Activated T-helper 2 cell treated with anti-CD3 and anti-CD28 coated beads, Interferon-gamma antibody, Interleukin-2, Interleukin-4, amounts not matched to agents 10 μg/mL and 5 μg/mL and 100 μg/mL, durations not matched to agents 14 hours and 24 hours and 36 hours (primary cell): ENCODE results near the gene PCDHGB4. TPM values are rescaled to one million over a fixed set of nuclear protein-coding genes. Genes with fewer than 3 reads are reported as not detected.
"Not testable (repeated sequence)": the region's sequence is repeated elsewhere in the genome, so short reads cannot be mapped to it uniquely, and the experiment has no call there.

ENCODE experiments used
- DNase-seq: peaks from one replicate; pipeline ENCODE4 v3.0.0; 2021; ENCODE audit warnings: low spot score
- H3K27ac Mint-ChIP-seq: one replicate; pipeline ENCODE4 v1.8.0; 2021; ENCODE audit warnings: mixed read lengths
- H3K27me3 Mint-ChIP-seq: one replicate; pipeline ENCODE4 v1.8.0; 2021; ENCODE audit warnings: low read depth, mixed read lengths
- H3K36me3 Mint-ChIP-seq: one replicate; pipeline ENCODE4 v1.8.0; 2021; ENCODE audit warnings: low read depth, mixed read lengths
- H3K4me1 Mint-ChIP-seq: one replicate; pipeline ENCODE4 v1.8.0; 2021; ENCODE audit warnings: low read depth, mixed read lengths
- H3K4me3 Mint-ChIP-seq: one replicate; pipeline ENCODE4 v1.8.0; 2021; ENCODE audit warnings: low read depth, mild to moderate bottlenecking, moderate library complexity, mixed read lengths
- H3K9me3 Mint-ChIP-seq: one replicate; pipeline ENCODE4 v1.8.0; 2021; ENCODE audit warnings: mixed read lengths
- intact Hi-C: fragments of 100-400 bp; cut with micrococcal nuclease; formaldehyde crosslinking; loops from one replicate; pipeline ENCODE4 v1.15.1; 2023
- total RNA-seq: library from RNA; stranded (reverse); gene quantifications from 2 replicates; pipeline ENCODE4 v1.2.3, GENCODE V29; 2022

The PCDHGB4 gene
- total RNA-seq, 1 donor from 2014 or later = 0.34 TPM

- intact Hi-C loops = no loop called here
- H3K27ac Mint-ChIP-seq = no peak within 1 kb of the TSS
- H3K4me1 Mint-ChIP-seq = peaks cover 1% of the 10 kb centered on the region
- H3K36me3 Mint-ChIP-seq = peaks cover 5% of the 10 kb centered on the region
- H3K27me3 Mint-ChIP-seq = peaks cover 15% of the 10 kb centered on the region
- H3K4me3 Mint-ChIP-seq = peak within 1 kb of the TSS; percentile 13
- peaks cover 44% of the 10 kb centered on the region for H3K9me3 Mint-ChIP-seq
- DNase-seq = no peak
Measured at GRCh38 chr5:141373673-141374317, 13.7 kb upstream of the PCDHGB4 start, which contains the start of gene PCDHGA6. Gene PCDHGA6 (plus strand): TSS chr5:141373891. CDS start chr5:141374084, 193 bp downstream.

- H3K27ac Mint-ChIP-seq = no peak overlapping the region
- peaks cover 46% of the 10 kb centered on the region for H3K9me3 Mint-ChIP-seq
- no peak overlapping the region for H3K4me3 Mint-ChIP-seq
- intact Hi-C loops = no loop called here
- H3K27me3 Mint-ChIP-seq = peaks cover 11% of the 10 kb centered on the region
- H3K4me1 Mint-ChIP-seq = no peaks in the 10 kb centered on the region
- H3K36me3 Mint-ChIP-seq = peaks cover 5% of the 10 kb centered on the region
- DNase-seq = no peak
Measured at GRCh38 chr5:141374627-141375026, 12.9 kb upstream of the PCDHGB4 start.

- H3K27ac Mint-ChIP-seq, H3K36me3 Mint-ChIP-seq, H3K4me3 Mint-ChIP-seq, intact Hi-C loops, H3K4me1 Mint-ChIP-seq, DNase-seq, H3K27me3 Mint-ChIP-seq: not testable (repeated sequence)
- peaks cover 46% of the 10 kb centered on the region for H3K9me3 Mint-ChIP-seq
Measured at GRCh38 chr5:141375444-141376155, 11.9 kb upstream of the PCDHGB4 start.

GRCh38 chr5:141382469-141383294, 4.8 kb upstream of the PCDHGB4 start, which contains the start of gene PCDHGA7:
Gene PCDHGA7 (plus strand): TSS chr5:141382742. CDS start chr5:141382900, 158 bp downstream.
- peaks cover 38% of the 10 kb centered on the region for H3K9me3 Mint-ChIP-seq
- DNase-seq = no peak
- no peaks in the 10 kb centered on the region for H3K36me3 Mint-ChIP-seq
- intact Hi-C loops = no loop called here
- H3K4me3 Mint-ChIP-seq = peak within 1 kb of the TSS; percentile 75
- H3K27ac Mint-ChIP-seq = no peak within 1 kb of the TSS
- H3K4me1 Mint-ChIP-seq = no peaks in the 10 kb centered on the region
- H3K27me3 Mint-ChIP-seq = peaks cover 11% of the 10 kb centered on the region

- no peak for DNase-seq
- no peak overlapping the region for H3K27ac Mint-ChIP-seq
- intact Hi-C loops = no loop called here
- H3K27me3 Mint-ChIP-seq = peaks cover 13% of the 10 kb centered on the region
- peaks cover 41% of the 10 kb centered on the region for H3K9me3 Mint-ChIP-seq
- no peaks in the 10 kb centered on the region for H3K36me3 Mint-ChIP-seq
- peak overlapping the region; percentile 75 for H3K4me3 Mint-ChIP-seq
- H3K4me1 Mint-ChIP-seq = no peaks in the 10 kb centered on the region
Measured at GRCh38 chr5:141383345-141383744, 4.2 kb upstream of the PCDHGB4 start.

GRCh38 chr5:141384471-141385267, 2.8 kb upstream of the PCDHGB4 start:
- intact Hi-C loops = no loop called here
- Mint-ChIP-seq H3K9me3 (peaks cover 46% of the 10 kb centered on the region), H3K27ac (no peak overlapping the region), H3K27me3 (peaks cover 16% of the 10 kb centered on the region), H3K36me3 (no peaks in the 10 kb centered on the region), H3K4me3 (no peak overlapping the region), H3K4me1 (no peaks in the 10 kb centered on the region)
- DNase-seq = no peak

- no peak overlapping the region for H3K4me3 Mint-ChIP-seq
- H3K36me3 Mint-ChIP-seq = peaks cover 3% of the 10 kb centered on the region
- no peak overlapping the region for H3K27ac Mint-ChIP-seq
- intact Hi-C loops = no loop called here
- DNase-seq = no peak
- H3K27me3 Mint-ChIP-seq = peaks cover 16% of the 10 kb centered on the region
- H3K4me1 Mint-ChIP-seq = no peaks in the 10 kb centered on the region
- peaks cover 53% of the 10 kb centered on the region for H3K9me3 Mint-ChIP-seq
Measured at GRCh38 chr5:141388661-141389060, 1.2 kb downstream of the PCDHGB4 start.

GRCh38 chr5:141389153-141390042, 1.9 kb downstream of the PCDHGB4 start:
- H3K27ac Mint-ChIP-seq = no peak overlapping the region
- H3K9me3 Mint-ChIP-seq = peaks cover 56% of the 10 kb centered on the region
- no peaks in the 10 kb centered on the region for H3K4me1 Mint-ChIP-seq
- peaks cover 15% of the 10 kb centered on the region for H3K27me3 Mint-ChIP-seq
- H3K36me3 Mint-ChIP-seq = peaks cover 3% of the 10 kb centered on the region
- no peak overlapping the region for H3K4me3 Mint-ChIP-seq
- intact Hi-C loops = no loop called here
- DNase-seq = no peak

GRCh38 chr5:141392429-141393198, 5.1 kb downstream of the PCDHGB4 start, which contains the start of gene PCDHGA8:
Gene PCDHGA8 (plus strand): TSS chr5:141392633. CDS start chr5:141392814, 181 bp downstream.
- Mint-ChIP-seq H3K9me3 (peaks cover 42% of the 10 kb centered on the region), H3K4me3 (no peak within 1 kb of the TSS), H3K4me1 (no peaks in the 10 kb centered on the region), H3K27me3 (peaks cover 15% of the 10 kb centered on the region), H3K27ac (no peak within 1 kb of the TSS), H3K36me3 (peaks cover 3% of the 10 kb centered on the region)
- no peak for DNase-seq
- intact Hi-C loops = no loop called here

- Mint-ChIP-seq H3K27me3 (peaks cover 14% of the 10 kb centered on the region), H3K4me3 (no peak overlapping the region), H3K4me1 (no peaks in the 10 kb centered on the region), H3K36me3 (peaks cover 3% of the 10 kb centered on the region), H3K9me3 (peaks cover 40% of the 10 kb centered on the region), H3K27ac (no peak overlapping the region)
- no peak for DNase-seq
- intact Hi-C loops = no loop called here
Measured at GRCh38 chr5:141393267-141393666, 5.8 kb downstream of the PCDHGB4 start.
